ENCODE data around the gene TOP2A.

Gene TOP2A

GRCh38 chr17:40355123-40355803 lies 62.4 kb downstream of the TOP2A start:
- DNase-seq = peak; percentile 32

GRCh38 chr17:40354221-40355122 lies 63.2 kb downstream of the TOP2A start:
- DNase-seq = no peak

- no peak for DNase-seq
Measured at GRCh38 chr17:40352779-40353394, 64.8 kb downstream of the TOP2A start.

- DNase-seq = no peak
Measured at GRCh38 chr17:40352237-40352778, 65.4 kb downstream of the TOP2A start.

- DNase-seq = no peak
Measured at GRCh38 chr17:40351359-40352236, 66.1 kb downstream of the TOP2A start.

- no peak for DNase-seq
Measured at GRCh38 chr17:40350689-40351358, 66.9 kb downstream of the TOP2A start.

DNA sequence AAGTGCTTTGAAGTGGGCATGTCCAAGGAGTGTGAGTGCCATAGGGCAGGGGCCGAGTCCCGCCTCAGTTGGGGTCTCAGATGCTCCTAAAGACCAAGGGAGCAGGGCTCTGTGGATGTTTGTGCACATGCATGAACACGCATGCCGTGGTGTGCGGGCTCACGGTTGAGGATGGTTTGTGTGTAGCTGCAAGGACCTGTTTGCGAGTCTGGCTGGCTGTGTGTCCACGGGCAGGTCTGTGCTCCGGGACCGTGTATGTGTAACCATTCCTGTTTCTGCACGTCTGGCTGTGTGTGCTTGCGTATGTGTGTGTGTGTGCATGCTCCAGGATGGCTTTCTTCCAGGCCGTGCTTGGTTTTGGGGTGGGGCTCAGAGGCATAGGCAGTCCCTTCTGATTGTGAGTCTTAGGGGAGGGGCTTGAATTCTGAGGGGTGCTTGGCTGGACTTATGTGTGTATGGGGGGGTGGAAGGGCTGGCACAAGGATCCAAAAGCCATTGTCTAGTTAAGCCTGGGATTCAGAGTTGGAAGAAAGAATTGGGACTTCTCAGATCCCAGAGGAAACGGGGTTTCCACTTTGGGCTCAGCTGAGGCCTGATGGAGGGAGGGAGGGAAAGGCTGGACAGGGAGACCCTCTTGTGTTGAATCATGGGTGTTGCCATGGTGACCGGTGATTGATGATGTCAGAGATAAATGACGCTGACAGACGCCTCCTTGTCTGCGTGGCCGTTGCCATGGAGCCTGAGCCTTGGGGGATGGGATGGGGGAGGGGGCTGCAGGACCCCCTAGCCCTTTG lies 67.6 kb downstream of the TOP2A start:
- DNase-seq = no peak

DNA sequence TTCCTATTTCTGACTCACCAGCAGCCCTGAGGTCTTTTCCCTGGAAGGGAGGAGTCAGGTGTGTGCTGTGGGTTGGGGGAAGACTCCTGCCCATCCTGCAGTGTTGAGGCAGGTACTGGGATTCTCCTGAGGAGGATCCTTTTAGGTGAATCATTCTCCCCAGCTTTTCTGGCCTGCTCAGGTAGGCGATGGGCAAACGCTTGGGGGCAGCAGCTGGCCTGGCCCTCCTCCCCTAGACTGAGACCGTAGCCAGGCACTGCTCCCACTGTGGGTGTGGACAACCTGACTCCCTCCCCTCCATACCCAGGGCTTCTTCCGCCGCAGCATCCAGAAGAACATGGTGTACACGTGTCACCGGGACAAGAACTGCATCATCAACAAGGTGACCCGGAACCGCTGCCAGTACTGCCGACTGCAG lies 68.2 kb downstream of the TOP2A start:
- DNase-seq = no peak

GRCh38 chr17:40348562-40349476 lies 68.9 kb downstream of the TOP2A start:
- no peak for DNase-seq

DNA sequence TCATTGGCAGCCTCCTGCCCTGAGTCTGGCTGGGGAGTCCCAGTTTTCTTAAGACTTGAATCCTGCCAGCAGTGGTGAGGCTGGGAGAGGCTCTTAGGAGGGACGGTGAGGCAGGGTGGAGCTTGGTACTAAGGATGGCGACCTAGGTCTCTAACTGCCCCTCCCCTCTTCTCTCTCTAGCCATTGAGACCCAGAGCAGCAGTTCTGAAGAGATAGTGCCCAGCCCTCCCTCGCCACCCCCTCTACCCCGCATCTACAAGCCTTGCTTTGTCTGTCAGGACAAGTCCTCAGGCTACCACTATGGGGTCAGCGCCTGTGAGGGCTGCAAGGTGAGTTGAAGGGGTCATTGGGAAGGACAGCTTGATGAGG lies 69.6 kb downstream of the TOP2A start:
- no peak for DNase-seq

DNA sequence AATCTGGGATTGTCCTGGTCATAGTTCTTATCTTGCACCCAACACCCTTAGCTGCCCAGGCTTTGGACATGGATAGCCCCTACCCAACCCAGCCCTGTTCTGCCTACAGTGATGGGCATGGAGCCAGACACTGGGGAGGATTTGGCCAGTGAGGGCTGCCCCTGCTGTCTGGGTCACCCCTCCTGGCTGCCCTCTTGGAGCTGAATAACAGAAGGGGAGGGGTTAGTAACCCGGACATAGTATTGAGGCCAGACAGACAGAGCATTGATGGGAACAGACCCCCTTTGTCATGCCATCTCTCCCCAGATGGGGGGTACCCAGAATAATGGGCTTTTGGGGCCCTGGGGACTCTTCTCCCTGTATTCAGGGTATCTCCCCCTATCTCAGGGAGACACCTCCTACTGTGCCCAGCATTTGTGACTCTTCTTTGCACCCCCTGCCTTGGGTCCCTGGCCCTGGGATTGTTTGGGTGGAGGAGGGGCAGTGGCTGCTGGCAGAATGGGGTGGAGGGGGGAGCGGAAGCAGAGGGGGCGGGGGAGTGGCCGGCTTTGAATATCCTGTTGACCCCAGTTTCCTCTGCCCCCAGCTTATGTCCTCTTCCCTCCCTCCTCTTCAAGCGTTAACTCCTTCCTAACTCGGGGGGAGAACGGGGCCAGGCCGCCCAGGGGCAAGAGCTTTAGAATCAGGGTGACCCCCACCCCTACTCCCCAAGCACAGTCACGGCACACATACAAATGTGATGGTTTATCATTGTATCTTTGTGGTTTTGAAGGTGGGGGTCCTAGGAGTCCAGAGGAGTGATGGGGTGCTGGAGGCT lies 70.2 kb downstream of the TOP2A start:
- DNase-seq = no peak

GRCh38 chr17:40346765-40347158 lies 70.9 kb downstream of the TOP2A start:
- DNase-seq = no peak

GRCh38 chr17:40345994-40346764 lies 71.5 kb downstream of the TOP2A start:
- no peak for DNase-seq

GRCh38 chr17:40345161-40345993 lies 72.3 kb downstream of the TOP2A start:
- DNase-seq = no peak

DNA sequence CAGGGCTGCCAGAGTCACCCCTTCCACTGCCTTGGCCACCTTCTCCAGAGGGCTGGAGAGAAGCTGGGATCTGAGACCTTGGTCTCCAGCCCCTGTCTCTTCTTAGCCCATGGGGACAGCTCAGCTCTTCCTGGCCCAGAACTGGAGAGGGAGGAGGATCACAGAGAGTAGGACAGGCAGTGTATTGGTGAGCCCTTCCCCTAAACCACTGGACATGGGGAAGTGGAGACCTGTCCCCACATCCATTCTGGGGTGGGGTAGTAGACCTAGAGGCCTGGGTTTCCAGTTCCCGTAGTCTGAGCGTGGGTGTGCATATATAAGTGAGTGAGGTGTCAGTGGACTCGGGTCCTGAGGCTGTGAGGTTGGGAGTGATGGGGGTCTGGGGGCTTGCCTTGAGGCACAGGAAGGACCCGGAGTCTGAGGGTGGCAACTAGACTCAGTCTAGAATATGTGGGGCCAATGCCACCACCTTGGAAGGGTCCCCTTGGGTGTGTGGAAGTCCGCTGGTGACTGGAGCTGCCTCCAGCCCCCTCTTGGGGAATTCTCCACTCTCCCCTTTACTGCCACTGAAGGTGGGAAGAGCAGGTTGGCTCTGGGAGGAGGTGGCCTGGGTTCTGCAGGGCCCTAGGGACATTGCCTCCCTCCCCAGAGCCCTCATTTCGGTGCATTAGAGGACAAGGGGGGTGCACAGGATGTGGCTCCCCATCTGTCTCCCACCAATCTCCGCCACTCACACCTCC lies 73.1 kb downstream of the TOP2A start:
- no peak for DNase-seq
